ENCODE results near the gene GBP1.
"Not testable (repeated sequence)": the region's sequence is repeated elsewhere in the genome, so short reads cannot be mapped to it uniquely, and the experiment has no call there.

The GBP1 gene

DNA sequence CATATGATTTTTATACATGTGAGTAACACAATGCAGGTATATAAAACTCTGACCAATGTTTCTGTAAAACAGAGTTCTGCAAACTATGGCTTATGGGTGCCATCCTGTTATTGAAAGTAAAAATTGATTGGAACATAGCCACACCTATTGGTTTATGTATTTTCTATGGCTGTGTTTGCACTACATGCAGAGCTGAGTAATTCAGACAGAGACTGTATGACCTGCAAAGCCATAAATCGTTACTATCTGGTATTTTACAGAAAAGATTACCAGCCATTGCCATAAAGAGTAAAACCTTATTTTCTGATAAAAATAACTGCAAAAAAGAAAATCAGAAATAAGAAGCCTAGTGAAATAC, 13.1 kb downstream of the GBP1 start:
- no peak for DNase-seq (ENCODE audit: low read depth in 2 of 2, low spot score in 1 of 2)

DNA sequence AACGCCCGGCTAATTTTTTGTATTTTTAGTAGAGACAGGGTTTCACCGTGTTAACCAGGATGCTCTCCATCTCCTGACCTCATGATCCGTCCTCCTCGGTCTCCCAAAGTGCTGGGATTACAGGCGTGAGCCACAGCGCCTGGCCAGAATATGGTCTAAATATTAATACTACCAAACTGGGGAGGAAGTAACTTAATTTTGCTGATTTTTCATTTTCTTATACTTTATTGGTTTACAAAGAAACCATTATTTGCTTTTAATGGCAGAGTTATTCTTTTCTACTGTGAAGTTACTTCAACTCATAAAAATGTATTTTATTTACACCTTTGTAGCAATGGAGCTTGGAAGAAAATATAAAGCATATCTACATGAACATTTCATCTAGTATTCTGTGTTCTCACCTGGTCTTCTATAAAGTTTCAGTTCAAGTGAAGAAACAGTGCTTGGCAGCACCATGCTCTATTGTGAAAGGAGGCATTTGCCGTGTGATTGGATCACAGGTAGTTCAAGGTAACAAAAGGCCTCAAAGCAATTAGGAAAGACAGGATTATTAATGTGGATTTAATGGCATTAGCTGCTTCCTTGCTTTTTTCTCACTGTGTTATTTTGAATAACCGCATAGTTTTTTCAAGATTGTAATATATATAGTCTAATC, 13.6 kb downstream of the GBP1 start:
- DNase-seq (ENCODE audit: low read depth in 2 of 2, low spot score in 1 of 2): no peak

DNA sequence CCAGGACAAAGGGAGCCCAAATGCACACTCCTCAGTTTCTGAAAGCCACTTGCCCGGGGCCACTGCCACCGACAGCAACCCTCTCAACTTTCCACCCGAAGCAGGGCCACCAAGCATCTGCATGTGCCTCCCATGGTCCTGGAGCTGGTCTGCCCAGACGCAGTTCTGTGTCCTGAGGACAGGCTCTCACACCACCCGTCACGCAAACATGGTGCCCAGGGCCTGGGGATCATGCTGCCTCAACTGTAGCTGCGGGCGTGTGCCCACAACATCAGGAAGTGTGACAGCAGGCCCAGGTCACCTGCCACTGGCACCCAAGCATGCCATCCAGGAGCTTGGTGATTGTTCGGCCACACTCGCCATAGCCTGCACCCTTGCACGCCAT, 14.4 kb downstream of the GBP1 start:
- no peak for DNase-seq (ENCODE audit: low read depth in 2 of 2, low spot score in 1 of 2)

DNA sequence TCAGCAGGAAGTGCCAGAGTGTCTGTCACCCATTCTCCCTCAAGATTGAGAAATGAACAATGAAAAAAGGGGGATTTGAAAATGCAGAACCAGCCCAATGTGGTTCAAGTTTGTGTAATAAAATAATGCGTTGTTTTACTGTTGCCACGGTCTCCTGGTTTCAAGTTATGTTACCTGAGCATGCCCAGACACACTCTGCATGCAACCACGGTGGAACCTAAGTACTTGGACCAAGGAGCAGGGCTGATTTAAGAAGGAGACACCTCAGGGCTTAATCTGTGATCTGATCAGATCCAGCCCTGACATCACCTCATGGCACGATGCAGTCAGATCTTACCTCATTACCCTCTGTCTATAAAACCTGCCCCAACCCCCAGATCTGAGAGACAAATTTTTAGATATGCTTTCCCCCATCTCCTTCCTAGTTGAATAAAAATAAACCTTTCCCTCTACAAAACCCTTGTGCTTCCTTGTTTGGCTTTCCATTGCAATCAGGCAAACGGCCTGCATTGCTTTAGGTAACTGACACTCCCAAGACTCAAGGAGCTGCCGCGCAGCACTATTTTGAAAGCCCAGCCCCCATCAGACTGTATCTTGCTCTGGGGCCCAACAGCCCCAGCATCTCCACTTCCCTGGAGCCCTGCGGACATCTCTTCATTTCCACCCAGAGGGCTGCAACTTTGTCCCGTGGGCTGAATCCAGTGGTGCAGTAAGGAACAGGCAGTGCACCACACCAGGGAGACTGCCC, 14.9 kb downstream of the GBP1 start:
- not testable (repeated sequence) for DNase-seq (ENCODE audit: low read depth in 2 of 2, low spot score in 1 of 2)

GRCh38 chr1:89049187-89049586, 15.8 kb downstream of the GBP1 start:
- not testable (repeated sequence) for DNase-seq (ENCODE audit: low read depth in 2 of 2, low spot score in 1 of 2)

DNA sequence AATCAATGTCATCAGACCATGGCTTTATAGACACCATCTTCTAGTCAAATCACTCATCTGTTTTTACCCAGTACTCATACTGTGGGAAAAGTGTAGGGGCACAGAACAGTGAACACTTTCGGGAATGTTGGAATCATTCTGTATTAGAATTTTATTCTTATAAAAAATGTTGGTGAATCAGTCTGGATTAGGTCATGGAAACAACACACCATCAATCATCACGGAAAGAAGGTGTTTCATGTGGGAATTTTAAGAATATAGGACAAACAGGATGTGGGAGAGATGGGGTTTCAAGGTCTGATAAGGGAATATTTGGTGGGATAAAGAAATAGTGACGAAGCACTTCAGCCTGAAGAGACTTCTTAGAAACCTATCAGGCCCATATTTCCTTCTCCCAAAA, 17.3 kb downstream of the GBP1 start:
- no peak for DNase-seq (ENCODE audit: low read depth in 2 of 2, low spot score in 1 of 2)

GRCh38 chr1:89046318-89047183, 18.5 kb downstream of the GBP1 start:
- not testable (repeated sequence) for DNase-seq (ENCODE audit: low read depth in 2 of 2, low spot score in 1 of 2)

DNA sequence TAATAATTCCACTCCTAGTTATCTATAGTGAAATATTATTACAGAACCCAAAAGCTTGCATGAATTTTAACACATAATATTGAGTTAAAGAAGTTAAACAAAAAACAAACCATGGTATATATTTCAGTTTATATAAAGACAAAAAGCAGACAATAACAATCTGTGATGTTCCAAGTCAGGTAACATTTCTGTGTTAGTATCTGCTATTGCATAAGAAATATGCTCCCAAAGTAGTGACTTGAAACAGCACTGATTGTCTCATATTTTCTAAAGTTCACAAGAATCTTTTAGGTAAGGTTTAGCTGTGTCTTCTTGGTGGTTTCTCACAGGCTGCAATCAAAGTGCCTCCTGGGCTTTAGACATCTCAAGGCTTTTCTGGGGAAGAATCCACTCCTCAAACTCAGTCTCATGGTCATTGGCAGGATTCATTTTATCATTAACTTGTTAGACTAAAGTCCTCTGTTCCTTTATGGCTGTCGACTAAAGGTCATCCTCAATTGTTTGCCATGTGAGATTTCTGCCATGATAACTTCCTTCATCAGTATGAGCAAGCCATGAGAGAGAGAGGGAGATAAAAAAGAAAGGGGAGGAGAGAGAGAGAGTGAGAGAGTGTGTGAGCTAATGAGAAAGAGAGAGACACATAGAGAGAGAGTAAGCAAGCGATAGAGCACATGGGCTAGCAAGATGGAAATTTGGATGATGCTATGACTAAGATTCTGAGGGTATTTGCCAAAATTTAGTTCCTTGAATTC, 19.9 kb downstream of the GBP1 start:
- DNase-seq (ENCODE audit: low read depth in 2 of 2, low spot score in 1 of 2): no peak

GRCh38 chr1:89043940-89044339, 21.1 kb downstream of the GBP1 start:
- no peak for DNase-seq (ENCODE audit: low read depth in 2 of 2, low spot score in 1 of 2)

- no peak for DNase-seq (ENCODE audit: low read depth in 2 of 2, low spot score in 1 of 2)
These were observed 22.5 kb downstream of the GBP1 start for GRCh38 chr1:89042491-89042890.

- no peak for DNase-seq (ENCODE audit: low read depth in 2 of 2, low spot score in 1 of 2)
These were observed 23.3 kb downstream of the GBP1 start for GRCh38 chr1:89041721-89042120.

DNA sequence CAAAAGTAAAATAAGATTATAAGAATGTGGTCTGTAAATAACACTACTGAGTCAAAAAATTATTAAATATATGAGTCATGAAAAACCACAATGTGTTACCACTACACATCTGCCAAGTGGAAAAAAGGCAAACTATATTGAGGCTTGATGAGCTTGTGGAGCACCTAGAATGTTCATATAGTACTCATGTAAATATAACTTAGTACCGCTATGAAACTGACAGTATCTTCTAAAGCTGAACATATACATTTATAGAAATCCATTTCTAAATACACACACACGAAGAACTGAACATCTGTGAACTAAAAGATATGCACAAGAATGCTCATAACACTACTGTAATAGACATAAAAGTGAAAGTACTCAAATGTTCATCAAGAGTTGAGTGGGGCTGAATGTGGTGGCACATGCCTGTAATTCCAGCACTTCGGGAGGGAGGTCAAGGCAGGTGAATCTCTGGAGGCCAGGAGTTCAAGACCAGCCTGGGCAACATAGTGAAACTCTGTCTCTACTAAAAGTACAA, 23.8 kb downstream of the GBP1 start:
- no peak for DNase-seq (ENCODE audit: low read depth in 2 of 2, low spot score in 1 of 2)

- no peak for DNase-seq (ENCODE audit: low read depth in 2 of 2, low spot score in 1 of 2)
These were observed 24.7 kb downstream of the GBP1 start for GRCh38 chr1:89040315-89040626.

DNA sequence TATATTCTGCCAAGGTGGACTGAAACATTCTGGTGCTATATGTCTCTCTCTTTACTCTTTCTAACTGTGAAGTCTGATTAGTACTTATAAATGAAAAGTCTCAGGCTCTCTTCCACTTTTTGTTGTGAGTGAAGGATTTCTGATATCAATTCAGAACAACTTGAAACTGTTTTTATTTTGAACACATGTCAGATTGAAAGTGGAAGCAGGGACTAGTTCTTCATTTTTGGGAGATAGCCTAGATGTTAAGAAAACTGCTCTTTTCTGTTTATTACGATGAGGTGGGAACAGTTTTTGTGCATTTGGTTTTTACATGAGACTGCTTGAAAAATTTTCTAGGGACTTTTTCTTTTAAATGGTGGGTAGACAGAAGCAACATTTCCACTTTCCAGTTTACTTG, 27.8 kb downstream of the GBP1 start:
- DNase-seq (ENCODE audit: low read depth in 2 of 2, low spot score in 1 of 2): no peak

- DNase-seq (ENCODE audit: low read depth in 2 of 2, low spot score in 1 of 2): no peak
These were observed 29.9 kb downstream of the GBP1 start for GRCh38 chr1:89035080-89035479.

GRCh38 chr1:89034004-89034403, 31.0 kb downstream of the GBP1 start:
- not testable (repeated sequence) for DNase-seq (ENCODE audit: low read depth in 2 of 2, low spot score in 1 of 2)

DNA sequence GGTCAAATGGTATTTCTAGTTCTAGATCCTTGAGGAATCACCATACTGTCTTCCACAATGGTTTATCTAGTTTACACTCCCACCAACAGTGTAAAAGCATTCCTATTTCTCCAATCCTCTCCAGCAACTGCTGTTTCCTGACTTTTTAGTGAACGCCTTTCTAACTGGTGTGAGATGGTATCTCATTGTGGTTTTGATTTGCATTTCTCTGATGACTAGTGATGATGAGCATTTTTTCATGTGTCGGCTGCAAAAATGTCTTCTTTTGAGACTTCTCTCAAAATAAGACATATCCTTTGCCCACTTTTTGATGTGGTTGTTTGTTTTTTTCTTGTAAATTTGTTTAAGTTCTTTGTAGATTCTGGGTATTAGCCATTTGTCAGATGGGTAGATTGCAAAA, 36.0 kb downstream of the GBP1 start:
- DNase-seq (ENCODE audit: low read depth in 2 of 2, low spot score in 1 of 2): not testable (repeated sequence)

- no peak for DNase-seq (ENCODE audit: low read depth in 2 of 2, low spot score in 1 of 2)
These were observed 39.1 kb downstream of the GBP1 start for GRCh38 chr1:89025928-89026327.

DNA sequence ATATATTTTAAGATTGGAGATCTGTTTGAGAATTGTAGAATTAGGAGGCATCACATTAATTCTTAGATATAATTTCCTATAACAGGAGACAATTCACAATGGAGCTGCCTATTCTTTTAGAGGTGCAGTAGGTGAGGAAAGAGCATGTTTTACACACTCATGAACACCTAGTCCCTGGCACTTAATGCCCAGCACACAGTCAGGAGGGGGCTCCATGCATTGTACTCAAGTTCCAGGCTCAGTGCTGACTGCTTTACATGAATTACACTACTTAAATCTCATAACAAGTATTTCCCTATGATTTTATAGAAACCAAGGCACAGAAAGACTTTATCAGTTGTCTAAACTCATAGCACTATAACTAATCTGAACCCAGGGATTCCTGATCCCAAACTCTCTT, 42.0 kb downstream of the GBP1 start:
- no peak for DNase-seq (ENCODE audit: low read depth in 2 of 2, low spot score in 1 of 2)

GRCh38 chr1:89022167-89022959, 42.6 kb downstream of the GBP1 start, which contains the start of gene GBP3:
TSS of gene GBP3 (minus strand) at chr1:89022866. CDS start at chr1:89020721, 2,145 bp downstream.
- no peak for DNase-seq (ENCODE audit: low read depth in 2 of 2, low spot score in 1 of 2)

All from stimulated activated CD8-positive, alpha-beta memory T cell treated with anti-CD3 and anti-CD28 coated beads, Interleukin-4, amount 100 ng/mL, for 1 hour (primary cell).